HG03108 (cell line): Measurements from ENCODE around the gene CCDC30.
"Not testable (repeated sequence)": the region's sequence is repeated elsewhere in the genome, so short reads cannot be mapped to it uniquely, and the experiment has no call there.

ENCODE experiments used
- ATAC-seq: cut with Tn5 transposase; IDR thresholded peaks from one replicate; pipeline ENCODE4 v1.9.1; 2021; ENCODE audit warnings: moderate library complexity; ENCODE audit not compliant: unreplicated experiment

The CCDC30 gene

GRCh38 chr1:42518908-42519307, 55.8 kb downstream of the CCDC30 start:
- no peak for ATAC-seq

GRCh38 chr1:42523171-42523570, 60.1 kb downstream of the CCDC30 start:
- no peak for ATAC-seq

GRCh38 chr1:42524330-42524729, 61.2 kb downstream of the CCDC30 start:
- no peak for ATAC-seq

GRCh38 chr1:42529724-42530181, 66.7 kb downstream of the CCDC30 start:
- no peak for ATAC-seq

GRCh38 chr1:42531043-42531442, 68.0 kb downstream of the CCDC30 start:
- no peak for ATAC-seq

- ATAC-seq: no peak
These were observed 70.2 kb downstream of the CCDC30 start for GRCh38 chr1:42533101-42533863.

- ATAC-seq: no peak
These were observed 78.0 kb downstream of the CCDC30 start for GRCh38 chr1:42541104-42541503.

GRCh38 chr1:42551180-42551579, 88.1 kb downstream of the CCDC30 start:
- no peak for ATAC-seq

- ATAC-seq: no peak
These were observed 88.5 kb downstream of the CCDC30 start for GRCh38 chr1:42551590-42551989.

GRCh38 chr1:42552636-42553035, 89.5 kb downstream of the CCDC30 start:
- ATAC-seq: no peak

GRCh38 chr1:42557230-42557851, 94.3 kb downstream of the CCDC30 start:
- ATAC-seq: no peak

- ATAC-seq: no peak
These were observed 104.0 kb downstream of the CCDC30 start for GRCh38 chr1:42567038-42567437.

- no peak for ATAC-seq
These were observed 113.8 kb downstream of the CCDC30 start for GRCh38 chr1:42576935-42577334.

GRCh38 chr1:42586016-42586415, 122.9 kb downstream of the CCDC30 start:
- no peak for ATAC-seq

- ATAC-seq: no peak
These were observed 124.7 kb downstream of the CCDC30 start for GRCh38 chr1:42587753-42588152.

GRCh38 chr1:42592811-42593210, 129.7 kb downstream of the CCDC30 start:
- ATAC-seq: no peak

GRCh38 chr1:42593486-42594100, 130.5 kb downstream of the CCDC30 start:
- ATAC-seq: no peak

GRCh38 chr1:42601472-42601871, 138.4 kb downstream of the CCDC30 start:
- ATAC-seq: no peak

GRCh38 chr1:42613803-42614131, 150.7 kb downstream of the CCDC30 start:
- no peak for ATAC-seq

GRCh38 chr1:42618866-42619265, 155.8 kb downstream of the CCDC30 start:
- ATAC-seq: no peak

GRCh38 chr1:42620307-42620706, 157.2 kb downstream of the CCDC30 start:
- ATAC-seq: no peak

GRCh38 chr1:42621180-42621579, 158.1 kb downstream of the CCDC30 start:
- not testable (repeated sequence) for ATAC-seq
